K562 (cell line): ENCODE measurements around the gene LATS1.

ENCODE experiments used
- GTF2F1 ChIP-seq: IDR thresholded peaks from 2 replicates; pipeline ENCODE4 v1.6.1; 2011; ENCODE audit warnings: low read depth, low read length, improper control_type of control experiment
- MAFK ChIP-seq: IDR thresholded peaks from 2 replicates; pipeline ENCODE4 v1.6.1; 2011; ENCODE audit warnings: low read length, improper control_type of control experiment
- MED1 ChIP-seq: sonication (generic); formaldehyde crosslinking; IDR thresholded peaks from 2 replicates; pipeline ENCODE4 v1.8.1; 2023; ENCODE audit warnings: missing genetic modification reagents, borderline replicate concordance
- MXI1 ChIP-seq: IDR thresholded peaks from 2 replicates; pipeline ENCODE4 v1.6.1; 2011; ENCODE audit warnings: low read depth, mild to moderate bottlenecking, improper control_type of control experiment, low read length
- NFATC3 ChIP-seq: fragments of 450-650 bp; IDR thresholded peaks from 2 replicates; pipeline ENCODE4 v1.6.1; 2017; ENCODE audit warnings: mild to moderate bottlenecking
- NFE2 ChIP-seq: IDR thresholded peaks from 2 replicates; pipeline ENCODE4 v1.6.1; 2014; ENCODE audit warnings: antibody characterized with exemption, low read depth
- PATZ1 ChIP-seq: fragments of 250-450 bp; sonication (Bioruptor Pico); IDR thresholded peaks from 2 replicates; pipeline ENCODE4 v1.5.0; 2020; ENCODE audit warnings: mild to moderate bottlenecking, borderline replicate concordance
- REST ChIP-seq, 2 experiments: fragments of 450-650 bp; formaldehyde crosslinking in 1 of 2; IDR thresholded peaks; 2 replicates each; pipeline versions ENCODE4 v1.4.0 to v1.6.1; 2014 to 2020; ENCODE audit warnings: mild to moderate bottlenecking in 2 of 2, borderline replicate concordance in 1 of 2, low read depth in 1 of 2
- ZNF282 ChIP-seq: sonication (generic); formaldehyde crosslinking; IDR thresholded peaks from 2 replicates; pipeline ENCODE4 v1.8.1; 2023; ENCODE audit warnings: missing genetic modification reagents

- TF ChIP-seq GTF2F1 (no peak), NFATC3 (no peak), NFE2 (no peak), MED1 (CRISPR knock-in tag) (no peak), REST (IDR thresholded peaks at IDR 0.05; ENCODE audit: borderline replicate concordance) (no peak), REST (CRISPR knock-in tag; IDR thresholded peaks at IDR 0.05; ENCODE audit: low read depth) (no peak), ZNF282 (CRISPR knock-in tag) (no peak), PATZ1 (no peak), MAFK (no peak), MXI1 (no peak)
Measured at GRCh38 chr6:149691201-149691600, 26.7 kb downstream of the LATS1 start.
